GM10847 (cell line): ENCODE results near the gene FMN1.

Experiments
- POLR2A ChIP-seq: IDR thresholded peaks from 2 replicates; pipeline ENCODE4 v1.6.1; 2011; ENCODE audit not compliant: insufficient read length; ENCODE audit errors: extremely low read depth

Gene FMN1

DNA sequence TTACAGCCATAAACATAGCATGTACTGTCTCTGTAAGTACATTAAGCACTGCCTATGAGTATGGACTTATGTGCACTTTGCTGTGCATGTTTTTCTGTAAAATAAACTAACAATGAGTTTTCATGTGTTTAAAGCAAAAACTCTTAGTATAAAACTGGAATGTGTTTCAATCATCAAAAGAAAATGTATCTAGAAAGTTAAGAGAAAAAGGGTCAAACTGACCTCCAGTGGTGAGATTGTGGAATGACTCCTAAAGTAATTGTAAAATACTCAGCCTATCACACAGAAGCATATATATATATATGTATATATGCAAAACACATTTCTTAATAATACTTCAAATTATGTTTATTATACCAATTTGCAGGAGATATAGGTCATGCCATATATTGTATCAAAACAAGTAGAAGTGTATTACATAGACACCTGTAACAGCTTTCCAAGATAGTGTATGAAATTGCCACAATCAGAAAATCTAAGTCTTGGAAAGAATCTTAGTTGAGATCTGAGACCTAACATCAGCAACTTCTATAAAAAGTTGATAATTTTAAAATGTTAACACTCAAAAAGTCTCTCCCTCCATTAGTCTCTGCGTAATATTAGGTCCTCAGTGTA lies 199.6 kb downstream of the FMN1 start:
- no peak for TF ChIP-seq POLR2A

DNA sequence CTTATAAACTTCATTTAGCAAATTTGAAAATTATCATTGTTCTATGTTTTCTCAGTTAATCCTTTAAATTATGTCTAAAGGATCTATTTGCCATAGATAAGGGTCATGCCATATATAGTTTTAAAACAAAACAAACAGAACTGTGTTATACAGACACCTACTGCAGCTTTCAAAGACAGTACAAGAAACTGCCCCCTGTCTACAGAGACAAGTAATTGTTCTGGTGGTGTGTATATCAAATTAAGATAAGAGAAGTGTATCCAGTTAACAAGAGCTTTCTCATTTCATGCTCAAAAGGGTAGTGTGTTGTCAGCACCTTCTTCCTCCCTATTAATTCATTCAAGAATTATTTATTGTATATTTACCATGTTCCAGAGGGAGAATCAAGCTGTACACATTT lies 201.2 kb downstream of the FMN1 start:
- no peak for TF ChIP-seq POLR2A

DNA sequence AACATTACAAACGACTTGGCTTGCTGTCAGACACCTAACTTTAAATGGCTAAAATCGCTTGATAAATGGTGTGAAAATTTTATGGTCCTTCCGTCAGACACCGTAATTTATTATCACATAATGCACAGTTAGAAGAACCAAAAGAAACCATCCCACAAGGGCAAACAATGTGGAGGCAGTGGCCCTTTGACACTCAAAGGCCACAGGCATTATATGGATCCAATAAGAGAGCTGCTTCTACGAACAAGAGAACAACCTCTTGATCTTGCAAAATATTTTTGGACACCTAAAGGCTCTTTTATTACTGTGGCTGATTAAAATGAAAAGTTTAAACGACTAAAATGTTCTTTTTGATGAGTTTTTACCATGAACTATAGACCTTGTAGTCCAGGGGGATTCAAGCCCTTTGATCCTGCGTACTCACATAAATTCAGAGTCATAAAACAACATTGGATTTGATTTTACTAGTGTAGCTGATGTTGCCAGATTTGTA lies 202.8 kb downstream of the FMN1 start:
- no peak for TF ChIP-seq POLR2A

DNA sequence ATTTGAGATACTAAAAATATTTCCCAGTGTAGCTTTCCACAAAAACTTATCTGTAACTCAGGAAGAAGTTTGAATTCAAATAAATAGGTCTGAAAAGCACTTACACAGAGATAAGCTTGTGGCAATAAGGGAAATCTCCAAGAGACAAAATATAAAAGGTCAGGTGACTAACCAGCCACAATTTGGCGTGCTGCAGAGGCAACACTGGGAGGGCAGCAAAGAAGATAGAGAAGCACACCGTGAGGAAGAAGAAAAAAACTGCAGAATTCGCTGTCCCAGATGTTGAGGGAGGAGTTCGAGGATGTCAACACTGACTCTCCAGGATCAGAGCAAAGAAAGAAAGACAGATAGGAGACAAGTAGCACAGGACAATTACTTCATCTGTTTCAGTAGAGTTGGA lies 204.4 kb downstream of the FMN1 start:
- TF ChIP-seq POLR2A, result no peak

DNA sequence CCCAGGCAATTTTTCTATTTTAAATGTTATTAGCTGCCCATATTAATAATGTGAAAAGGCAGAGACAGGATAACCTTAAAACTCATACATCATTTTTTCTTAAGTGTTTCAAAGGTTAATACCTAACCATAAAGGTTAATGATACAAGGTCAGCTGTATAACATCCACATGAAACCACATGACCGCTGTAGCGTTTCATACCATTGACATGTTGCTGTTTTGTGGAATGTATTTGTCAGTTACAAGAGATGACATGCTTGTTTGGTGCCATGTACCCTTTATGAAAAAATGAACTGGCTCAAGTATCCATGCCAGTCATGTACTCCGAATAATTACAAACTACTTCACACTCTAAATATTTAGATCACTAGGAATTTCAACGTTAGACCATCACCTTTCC lies 207.4 kb downstream of the FMN1 start:
- TF ChIP-seq POLR2A, result no peak

DNA sequence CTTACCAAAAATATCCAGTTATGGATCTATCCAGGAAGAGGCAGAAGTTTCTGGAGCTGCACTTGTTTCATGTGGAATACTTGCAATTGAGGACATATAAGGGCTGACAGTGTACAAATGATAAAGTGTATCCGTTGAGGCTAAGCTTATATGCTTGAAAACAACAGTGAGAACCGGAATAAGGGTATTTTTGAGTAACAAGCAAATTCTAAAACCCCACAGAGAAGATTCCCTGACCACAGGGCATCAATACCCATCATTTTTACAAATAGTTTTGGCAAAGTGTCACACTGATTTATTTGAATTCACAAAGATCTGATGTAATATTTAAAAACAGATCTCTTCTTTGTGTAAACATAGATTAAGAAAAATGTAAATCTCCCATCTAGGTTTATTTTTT lies 208.4 kb downstream of the FMN1 start:
- no peak for TF ChIP-seq POLR2A

DNA sequence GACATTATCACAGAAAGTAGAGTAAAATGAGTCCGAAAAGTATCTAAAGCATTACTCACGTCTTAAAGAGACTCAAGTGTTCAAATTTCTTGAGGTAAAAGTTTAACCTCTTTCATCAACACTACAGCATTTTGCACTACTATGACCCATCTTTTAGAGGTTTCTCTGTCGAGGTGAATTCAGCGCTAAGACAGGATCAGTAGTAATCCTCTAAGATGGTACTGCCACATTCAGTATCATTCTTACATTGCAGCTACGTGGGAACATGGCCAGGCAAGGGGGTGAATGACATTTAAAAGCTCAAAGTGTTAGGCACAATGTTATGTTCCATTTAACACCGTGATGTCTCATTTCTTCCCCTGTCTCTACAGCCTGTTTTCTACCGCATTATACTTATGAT lies 210.8 kb downstream of the FMN1 start:
- TF ChIP-seq POLR2A, result no peak

DNA sequence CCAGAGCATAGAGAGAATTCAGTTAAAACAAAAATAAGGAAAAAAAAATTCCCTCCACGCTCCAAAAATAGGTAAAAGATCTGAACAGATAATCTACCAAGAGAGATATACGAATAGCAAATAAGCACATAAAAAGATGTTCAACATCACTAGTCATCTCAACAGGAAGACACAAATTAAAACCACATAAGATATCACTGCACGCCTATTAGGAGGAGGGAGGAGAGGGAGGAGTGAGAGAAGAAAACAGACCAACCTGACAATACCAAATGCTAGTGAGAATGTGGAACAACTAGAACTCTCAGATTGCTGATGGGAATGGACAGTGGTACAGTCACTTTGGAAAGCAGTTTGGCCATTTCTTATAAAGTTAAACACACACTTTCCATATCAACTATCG lies 212.5 kb downstream of the FMN1 start:
- no peak for TF ChIP-seq POLR2A

DNA sequence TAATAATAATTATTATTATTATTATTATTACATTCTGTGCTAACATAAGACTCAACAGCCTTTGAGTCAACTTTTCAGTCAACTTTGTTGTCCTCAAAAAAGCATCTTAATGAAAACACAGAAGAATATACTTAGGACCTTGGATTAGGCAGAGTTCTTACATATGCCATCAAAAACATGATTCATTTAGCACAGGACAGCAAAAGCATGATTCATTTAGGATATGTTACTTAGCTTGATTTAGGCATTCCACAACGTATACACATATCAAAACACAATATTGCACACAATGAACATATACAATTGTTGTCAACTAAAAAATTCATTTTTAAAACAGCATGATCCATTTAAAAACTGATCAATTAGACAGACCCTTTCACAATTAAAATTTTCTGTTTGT lies 213.0 kb downstream of the FMN1 start:
- no peak for TF ChIP-seq POLR2A

DNA sequence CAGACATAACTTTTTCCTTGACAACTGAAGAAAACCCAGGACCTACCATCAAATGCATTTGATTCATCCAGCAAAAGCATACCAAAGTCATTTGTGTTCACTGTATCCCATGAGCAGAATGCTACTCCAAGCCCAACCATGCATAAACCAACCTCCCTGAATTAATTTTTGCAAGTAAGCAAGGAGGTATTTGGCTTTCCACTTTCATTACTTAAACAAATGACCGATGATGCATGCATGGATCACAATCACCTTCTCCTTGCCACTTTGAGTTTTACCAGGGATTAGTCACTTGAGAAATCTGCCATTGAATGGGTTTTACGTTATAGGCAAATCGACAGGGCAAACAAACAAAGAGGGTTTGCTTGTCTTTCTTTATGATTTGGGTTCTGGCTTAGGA lies 214.8 kb downstream of the FMN1 start:
- TF ChIP-seq POLR2A, result no peak

DNA sequence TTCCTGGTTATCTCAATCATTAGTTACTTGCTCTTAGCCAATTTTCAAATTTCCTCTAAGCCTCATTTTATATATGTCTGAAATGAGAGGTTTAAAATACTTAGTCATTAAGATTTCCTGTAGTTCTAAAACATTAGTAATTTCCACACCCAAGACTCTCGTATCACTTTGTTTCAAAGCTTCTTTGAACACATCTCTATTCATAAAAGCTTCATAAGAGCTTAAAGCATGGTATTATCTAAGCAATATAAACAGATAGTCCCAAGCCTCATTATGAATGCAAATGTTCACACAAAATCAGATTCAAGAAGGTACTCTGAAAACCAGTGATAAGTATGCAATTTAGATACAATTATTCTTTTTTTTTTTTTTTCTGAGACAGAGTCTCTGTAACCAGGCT lies 217.0 kb downstream of the FMN1 start:
- TF ChIP-seq POLR2A, result no peak

DNA sequence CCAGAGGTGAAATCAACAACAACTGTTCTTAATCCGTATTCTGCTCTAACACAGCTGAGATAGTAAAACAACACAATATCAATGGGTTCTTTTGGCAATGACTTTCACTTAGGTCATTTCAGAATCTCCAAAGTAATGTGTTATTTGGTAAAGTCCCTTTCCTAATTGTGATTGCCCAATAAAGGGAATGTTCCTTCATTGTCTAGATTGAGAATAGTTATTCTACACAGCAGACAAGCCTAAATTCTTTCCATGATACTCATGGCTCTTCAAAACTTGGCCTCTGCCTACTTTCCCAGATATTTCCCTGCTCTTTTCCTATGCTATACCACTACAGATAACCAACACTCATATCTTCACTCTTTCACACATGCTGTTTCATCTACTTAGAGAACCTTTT lies 219.8 kb downstream of the FMN1 start:
- TF ChIP-seq POLR2A, result no peak

DNA sequence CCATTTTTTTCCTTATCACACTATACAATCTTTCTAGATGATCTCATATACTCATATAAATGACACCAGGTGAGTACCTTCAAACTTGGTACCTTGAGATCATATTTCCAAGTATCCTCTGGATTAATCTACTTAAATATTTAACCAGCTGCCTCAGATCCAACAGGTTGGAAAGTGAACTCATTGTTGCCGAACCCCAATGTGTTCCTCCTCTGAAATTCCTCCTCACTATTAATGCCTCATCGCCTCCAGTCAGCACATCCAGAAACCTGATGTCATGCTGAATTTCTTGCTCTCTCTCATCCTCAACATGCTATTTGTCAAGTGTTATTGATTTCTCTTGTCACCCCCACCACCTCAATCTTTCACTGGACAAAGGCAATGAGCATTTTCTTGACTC lies 221.8 kb downstream of the FMN1 start:
- TF ChIP-seq POLR2A, result no peak

DNA sequence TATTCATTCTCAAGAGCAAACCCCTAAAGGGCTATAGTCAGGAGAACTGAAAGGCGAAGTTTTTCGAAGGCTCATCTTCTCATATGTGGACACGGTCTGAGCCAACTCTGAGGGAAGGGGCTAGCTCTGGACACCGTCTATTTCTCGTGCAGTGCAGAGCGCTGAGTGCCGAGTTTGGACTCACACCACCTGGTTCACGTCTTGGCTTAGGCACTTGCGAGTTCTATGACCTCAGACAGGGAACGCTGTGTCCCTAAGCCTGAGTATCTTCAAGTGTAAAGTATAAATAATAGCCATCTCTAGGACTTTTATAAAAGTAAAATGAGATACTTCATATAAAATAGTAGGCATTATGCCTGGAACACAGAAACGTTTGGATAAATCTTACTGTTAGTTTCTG lies 223.7 kb downstream of the FMN1 start:
- TF ChIP-seq POLR2A, result no peak

DNA sequence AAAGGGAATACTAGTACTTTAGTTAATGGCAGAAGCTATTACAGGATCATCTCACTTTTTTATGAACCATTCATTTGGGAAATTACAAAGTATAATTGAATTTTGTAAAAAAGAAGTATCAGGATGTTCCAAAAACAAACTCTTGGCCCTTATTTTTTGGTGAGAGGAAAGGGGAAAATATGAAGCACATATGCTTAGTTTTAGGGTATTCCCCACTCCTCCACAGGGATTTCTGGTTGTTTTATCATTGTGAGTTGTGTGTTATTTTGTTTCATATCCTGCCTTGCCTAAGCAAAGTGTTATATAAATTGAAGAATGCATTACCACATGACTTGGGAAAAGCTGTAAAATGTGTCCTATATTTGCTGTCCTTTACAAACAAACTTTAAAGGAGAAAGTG lies 227.0 kb downstream of the FMN1 start:
- no peak for TF ChIP-seq POLR2A

DNA sequence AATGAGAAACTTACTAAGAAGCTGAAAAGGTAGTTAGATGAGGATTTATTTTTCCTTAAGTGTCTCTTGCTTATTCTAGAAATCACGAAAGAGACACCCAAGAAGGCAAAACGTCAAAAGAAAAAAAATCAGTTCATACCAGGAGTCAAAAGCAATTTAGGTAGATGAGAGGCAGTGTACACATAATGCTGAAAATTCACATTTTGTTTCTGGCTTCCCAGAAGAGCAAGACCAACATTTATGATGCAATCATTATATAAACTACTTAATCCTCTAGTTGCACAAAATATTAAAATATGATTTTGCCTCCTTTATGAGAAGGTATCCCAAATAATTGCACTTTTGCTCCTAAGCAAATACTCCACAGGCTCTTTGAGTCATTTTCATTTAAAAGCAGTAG lies 228.0 kb downstream of the FMN1 start:
- no peak for TF ChIP-seq POLR2A

DNA sequence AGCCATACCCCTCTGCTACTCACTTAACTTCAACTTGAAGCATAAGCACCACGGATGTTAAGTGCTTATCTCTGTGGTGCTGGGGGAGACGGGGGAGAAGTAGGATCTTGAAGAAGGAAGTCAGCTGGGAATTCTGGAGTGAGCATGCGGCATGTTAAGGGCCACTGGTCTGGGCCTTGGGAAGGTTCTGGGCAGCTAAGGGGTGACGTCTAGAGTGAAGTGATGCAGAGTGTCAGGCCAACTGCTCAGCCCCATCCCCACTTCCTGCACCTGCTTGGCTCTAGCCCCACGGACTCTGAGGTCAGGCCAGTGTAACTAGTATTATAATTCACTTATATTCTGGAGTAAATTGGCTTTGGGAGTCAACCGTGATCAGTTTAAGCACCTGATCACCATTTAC lies 228.6 kb downstream of the FMN1 start:
- TF ChIP-seq POLR2A, result no peak

DNA sequence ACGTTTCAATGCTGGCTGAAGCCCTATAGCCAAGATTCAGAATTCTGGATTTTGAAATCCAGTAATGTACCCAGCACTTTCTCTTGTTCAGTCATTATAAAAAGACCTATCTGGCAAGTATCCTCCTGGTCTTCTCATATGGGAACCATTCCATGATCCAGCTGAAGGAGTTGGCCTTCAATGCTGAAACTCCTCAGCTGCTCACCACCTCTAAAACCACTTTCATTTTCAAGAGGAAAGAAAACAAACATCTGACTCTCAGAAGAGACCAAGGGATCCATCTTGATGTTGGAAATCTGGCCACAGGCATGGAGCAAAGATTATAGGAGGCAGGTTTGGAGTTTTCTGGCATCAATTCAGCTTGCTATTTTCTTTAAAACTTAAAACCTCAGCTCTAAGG lies 235.4 kb downstream of the FMN1 start:
- TF ChIP-seq POLR2A, result no peak

DNA sequence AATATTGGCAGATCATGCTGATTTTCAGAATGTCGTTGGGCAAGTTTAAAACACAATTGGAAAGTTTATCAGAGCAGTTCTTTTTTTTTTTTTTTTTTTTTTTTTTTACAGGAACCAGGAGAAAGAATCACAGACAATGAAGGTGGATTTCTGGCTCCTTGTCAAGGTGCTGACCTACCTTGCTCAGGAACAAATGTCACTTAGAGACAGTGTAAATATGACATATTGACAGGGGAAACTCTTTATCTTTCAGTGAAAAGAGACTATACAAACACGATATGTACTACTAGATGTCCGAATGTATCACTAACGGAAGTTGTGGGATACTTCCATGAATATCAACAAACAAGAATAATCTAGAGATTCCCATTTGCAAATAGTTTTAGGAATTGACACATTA lies 237.3 kb downstream of the FMN1 start:
- no peak for TF ChIP-seq POLR2A

DNA sequence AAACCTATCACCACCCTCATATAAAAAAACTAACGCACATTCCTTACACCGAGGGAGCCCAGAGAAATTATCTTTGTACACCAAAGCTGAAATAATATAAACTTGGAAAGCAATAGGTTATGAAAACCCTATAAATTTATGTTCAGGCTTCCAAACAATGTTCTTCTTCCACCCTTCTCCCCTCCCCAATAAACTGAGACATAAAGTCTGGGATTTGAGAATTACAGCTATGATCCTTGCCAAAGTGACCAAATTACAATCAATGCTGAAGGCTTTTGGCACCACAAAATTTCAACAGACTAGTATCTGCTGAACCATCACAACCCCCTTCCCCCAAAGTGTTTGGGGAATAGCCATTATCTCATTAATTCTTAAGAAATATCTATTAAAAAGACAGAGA lies 237.8 kb downstream of the FMN1 start:
- no peak for TF ChIP-seq POLR2A
